Motor neuron (in vitro differentiated cells): Measurements from ENCODE around the gene MLX. TPM values are rescaled to one million over a fixed set of nuclear protein-coding genes. Genes with fewer than 3 reads are reported as not detected.
"Not testable (repeated sequence)": the region's sequence is repeated elsewhere in the genome, so short reads cannot be mapped to it uniquely, and the experiment has no call there.

Experiments
- ATAC-seq, 8 experiments: fragments of 200-7000 bp; cut with Tn5 transposase; replicated peaks in 6 of 8; 2 replicates each; pipeline ENCODE4 v1.8.0; 2021; ENCODE audit warnings: mild to moderate bottlenecking in 8 of 8, moderate library complexity in 8 of 8
- H3K27ac ChIP-seq, 2 donors: fragments of 250-450 bp; sonication (Bioruptor Pico); 2 replicates each; pipeline ENCODE4 v1.9.0; 2021; ENCODE audit warnings: antibody characterized with exemption in 2 of 2, mild to moderate bottlenecking in 2 of 2, moderate library complexity in 1 of 2
- H3K4me1 ChIP-seq, 2 donors: fragments of 250-450 bp; sonication (Bioruptor Pico); replicated peaks in 1 of 2; 2 replicates each; pipeline ENCODE4 v1.6.1; 2021; ENCODE audit warnings: antibody characterized with exemption in 2 of 2, mild to moderate bottlenecking in 2 of 2, moderate library complexity in 1 of 2
- H3K4me3 ChIP-seq, 5 donors: fragments of 250-450 bp; sonication (Bioruptor Pico); 2 replicates each; pipeline ENCODE4 v1.9.0; 2021; ENCODE audit warnings: antibody characterized with exemption in 5 of 5, mild to moderate bottlenecking in 5 of 5, moderate library complexity in 4 of 5
- WGBS, 10 experiments: fragments of 450-650 bp; shearing (Covaris generic); methylation state at CpG; one replicate each; pipeline ENCODE4 v1.0.0; 2022; 5-methylcytosine and 5-hydroxymethylcytosine counted together
- in situ Hi-C, 9 experiments: fragments of 400-800 bp; cut with MboI; loops; one replicate each; pipeline ENCODE4 v1.15.0; 2021; ENCODE audit warnings: low sequenced_read_pairs in 9 of 9, low pct_unique_long_range_greater_than_20kb in 2 of 9; ENCODE audit not compliant: unreplicated experiment in 9 of 9
- total RNA-seq, 8 experiments: library from RNA; unstranded; fragments of 300-600 nt; gene quantifications; 2 replicates each; pipeline versions ENCODE4 v1.2.3 to v1.2.4, GENCODE V29; 2022

MLX gene
- total RNA-seq, 8 experiments from 2014 or later = 17.3 to 48.0 (median 25.6) TPM

GRCh38 chr17:42608305-42609181 is 41.6 kb downstream of the MLX start:
- ATAC-seq = peak; percentile 61 to 76 (median 66)
- H3K27ac ChIP-seq = peak overlapping the region; percentile 86 to 90
- peak overlapping the region; percentile 64 to 90 (median 82) for H3K4me3 ChIP-seq
- 0 to 9% (median 2%) methylated on average over 1 to 14 of the region's 30 CpGs; no CpG with 5 or more reads in 2 of the 10 experiments for WGBS, 10 experiments
- peaks cover 3 to 12% of the 10 kb centered on the region in 2 donors for H3K4me1 ChIP-seq
- in situ Hi-C loops = no loop called here

- in situ Hi-C loops = no loop called here
- 0% methylated on average over 2 to 8 of the region's 66 CpGs; no CpG with 5 or more reads in 7 of the 10 experiments for WGBS, 10 experiments
- ATAC-seq = peak; percentile 83 to 94 (median 91)
- peaks cover 3 to 12% of the 10 kb centered on the region in 2 donors for H3K4me1 ChIP-seq
- H3K27ac ChIP-seq = peak within 1 kb of the TSS; percentile 86 to 90
- H3K4me3 ChIP-seq = peak within 1 kb of the TSS; percentile 64 to 90 (median 82)
Measured at GRCh38 chr17:42609182-42609813, 42.4 kb downstream of the MLX start, which contains the start of the genes RETREG3 and TUBG1. TSS of gene RETREG3 (minus strand) at chr17:42609374. CDS start at chr17:42609324, 50 bp downstream. TSS of gene TUBG1 (plus strand) at chr17:42609683. CDS start at chr17:42609738, 55 bp downstream.

GRCh38 chr17:42609814-42610801 is 43.2 kb downstream of the MLX start:
- peak overlapping the region; percentile 29 to 51 for H3K27ac ChIP-seq
- in situ Hi-C loops = not testable (repeated sequence)
- peak overlapping the region; percentile 48 to 90 (median 51) for H3K4me3 ChIP-seq
- WGBS, 10 experiments = 0 to 60% (median 40%) methylated on average over 1 to 4 of the region's 42 CpGs; no CpG with 5 or more reads in 7 of the 10 experiments
- ATAC-seq = peak; percentile 34 to 47 (median 41)
- peaks cover 3 to 12% of the 10 kb centered on the region in 2 donors for H3K4me1 ChIP-seq

- in situ Hi-C loops = no loop called here
- H3K27ac ChIP-seq = no peak overlapping the region
- no peak overlapping the region for H3K4me3 ChIP-seq
- peaks cover 3 to 12% of the 10 kb centered on the region in 2 donors for H3K4me1 ChIP-seq
- no peak for ATAC-seq
- 60 to 100% (median 98%) methylated on average over 1 to 4 of the region's 4 CpGs; no CpG with 5 or more reads in 2 of the 10 experiments for WGBS, 10 experiments
Measured at GRCh38 chr17:42612013-42612412, 45.1 kb downstream of the MLX start.

- ATAC-seq = no peak
- no peak overlapping the region for H3K27ac ChIP-seq
- 80 to 100% (median 93%) methylated on average over 1 to 3 of the region's 17 CpGs; no CpG with 5 or more reads in 5 of the 10 experiments for WGBS, 10 experiments
- H3K4me1 ChIP-seq = peaks cover 3 to 5% of the 10 kb centered on the region in 2 donors
- in situ Hi-C loops = no loop called here
- H3K4me3 ChIP-seq = no peak overlapping the region
Measured at GRCh38 chr17:42613699-42614295, 46.9 kb downstream of the MLX start.

- in situ Hi-C loops = no loop called here
Measured at GRCh38 chr17:42617956-42618431, 51.1 kb downstream of the MLX start.

GRCh38 chr17:42618442-42619150 is 51.7 kb downstream of the MLX start:
- WGBS, 10 experiments = 0 to 100% (median 52%) methylated on average over 1 to 7 of the region's 9 CpGs; no CpG with 5 or more reads in 2 of the 10 experiments
- peak; percentile 40 to 80 (median 67) for ATAC-seq
- in situ Hi-C loops = no loop called here
- Histone ChIP-seq H3K4me1 (no peaks in the 10 kb centered on the region), H3K27ac (no peak overlapping the region), H3K4me3 (no peak overlapping the region)

More at GRCh38 chr17:42617956-42618431, 51.1 kb downstream of the MLX start:
- 50 to 100% (median 71%) methylated on average over 1 to 3 of the region's 4 CpGs; no CpG with 5 or more reads in 3 of the 10 experiments for WGBS, 10 experiments
- ATAC-seq = peak in 1 of 8 experiments; percentile 8
- no peak overlapping the region for H3K27ac ChIP-seq
- no peak overlapping the region for H3K4me3 ChIP-seq
- H3K4me1 ChIP-seq = no peaks in the 10 kb centered on the region

- H3K27ac ChIP-seq, H3K4me1 ChIP-seq, in situ Hi-C loops, H3K4me3 ChIP-seq, ATAC-seq: not testable (repeated sequence)
- 34 to 94% (median 80%) methylated on average over 1 to 3 of the region's 3 CpGs; no CpG with 5 or more reads in 3 of the 10 experiments for WGBS, 10 experiments
Measured at GRCh38 chr17:42621987-42622386, 55.1 kb downstream of the MLX start.

Other genes starting within 250 kb of the MLX start
- gene STAT3, start 178.7 kb upstream of the MLX start, total RNA-seq = 100 to 1,000 TPM in 4 of 8 experiments, 10 to 100 TPM in 4; 31.4 to 386 (median 106) TPM
- 10 to 100 TPM in 4 of 8 experiments, under 1 TPM in 4; 0.05 to 74.8 (median 12.8) TPM for gene CAVIN1, start 143.8 kb upstream of the MLX start, total RNA-seq
- gene ATP6V0A1, start 108.2 kb upstream of the MLX start, total RNA-seq = 100 to 1,000 TPM in 2 of 8 experiments, 10 to 100 TPM in 6; 45.4 to 115 (median 75.7) TPM
- 10 to 100 TPM in 5 of 8 experiments, 1 to 10 TPM in 3; 6.3 to 55.8 (median 18.5) TPM for gene NAGLU, start 30.9 kb upstream of the MLX start, total RNA-seq
- gene HSD17B1, start 14.2 kb upstream of the MLX start, total RNA-seq = 1 to 10 TPM; 1.7 to 6.3 (median 5.4) TPM
- 10 to 100 TPM; 20.8 to 82.7 (median 30.8) TPM for gene COASY, start 5.0 kb upstream of the MLX start, total RNA-seq
- 10 to 100 TPM in 7 of 8 experiments, 1 to 10 TPM in 1; 1.5 to 24.7 (median 12.1) TPM for gene PSMC3IP, start 10.6 kb downstream of the MLX start, total RNA-seq
- 10 to 100 TPM; 27.1 to 40.2 (median 32.8) TPM for gene RETREG3, start 42.3 kb downstream of the MLX start, total RNA-seq
- gene TUBG1, start 42.6 kb downstream of the MLX start, total RNA-seq = 10 to 100 TPM; 24.7 to 67.7 (median 39.3) TPM
- 10 to 100 TPM in 7 of 8 experiments, 1 to 10 TPM in 1; 7.1 to 26.7 (median 16.0) TPM for gene TUBG2, start 92.2 kb downstream of the MLX start, total RNA-seq
- gene PLEKHH3, start 109.9 kb downstream of the MLX start, total RNA-seq = 10 to 100 TPM; 10.1 to 24.2 (median 20.6) TPM
- 1 to 10 TPM in 5 of 8 experiments, under 1 TPM in 3; 0.41 to 6.4 (median 1.6) TPM for gene CCR10, start 114.7 kb downstream of the MLX start, total RNA-seq
- 10 to 100 TPM in 5 of 8 experiments, 1 to 10 TPM in 3; 2.4 to 33.9 (median 14.1) TPM for gene CNTNAP1, start 115.4 kb downstream of the MLX start, total RNA-seq
- 10 to 100 TPM; 13.8 to 44.5 (median 27.8) TPM for gene EZH1, start 177.9 kb downstream of the MLX start, total RNA-seq
- 10 to 100 TPM in 1 of 8 experiments, 1 to 10 TPM in 6, under 1 TPM in 1; 0.90 to 34.2 (median 4.1) TPM for gene RAMP2, start 194.1 kb downstream of the MLX start, total RNA-seq
- gene VPS25, start 206.3 kb downstream of the MLX start, total RNA-seq = 100 to 1,000 TPM in 1 of 8 experiments, 10 to 100 TPM in 7; 57.1 to 110 (median 88.0) TPM
- gene WNK4, start 213.5 kb downstream of the MLX start, total RNA-seq = 1 to 10 TPM in 1 of 8 experiments, under 1 TPM in 7; 0.11 to 1.2 (median 0.57) TPM
- gene COA3, start 231.6 kb downstream of the MLX start, total RNA-seq = 100 to 1,000 TPM in 2 of 8 experiments, 10 to 100 TPM in 6; 58.7 to 114 (median 72.5) TPM
- gene CNTD1, start 231.8 kb downstream of the MLX start, total RNA-seq = 1 to 10 TPM in 2 of 8 experiments, under 1 TPM in 6; 0.58 to 3.8 (median 0.81) TPM